Body of pancreas (tissue), 4 donors: ENCODE data around the gene AK2.

ENCODE experiments used
- CTCF ChIP-seq, 7 experiments: fragments of 450-650 bp in 4 of 7; fragments of 200-600 bp in 3 of 7; sonication (generic) in 3 of 7; IDR thresholded peaks; one replicate each; pipeline ENCODE4 v1.5.1; 2016 to 2019; ENCODE audit warnings: antibody characterized with exemption in 7 of 7
- POLR2A ChIP-seq, 3 donors: fragments of 450-650 bp; IDR thresholded peaks; one replicate each; pipeline ENCODE4 v1.6.1; 2016; ENCODE audit warnings: antibody characterized with exemption in 3 of 3, mild to moderate bottlenecking in 2 of 3

DNA sequence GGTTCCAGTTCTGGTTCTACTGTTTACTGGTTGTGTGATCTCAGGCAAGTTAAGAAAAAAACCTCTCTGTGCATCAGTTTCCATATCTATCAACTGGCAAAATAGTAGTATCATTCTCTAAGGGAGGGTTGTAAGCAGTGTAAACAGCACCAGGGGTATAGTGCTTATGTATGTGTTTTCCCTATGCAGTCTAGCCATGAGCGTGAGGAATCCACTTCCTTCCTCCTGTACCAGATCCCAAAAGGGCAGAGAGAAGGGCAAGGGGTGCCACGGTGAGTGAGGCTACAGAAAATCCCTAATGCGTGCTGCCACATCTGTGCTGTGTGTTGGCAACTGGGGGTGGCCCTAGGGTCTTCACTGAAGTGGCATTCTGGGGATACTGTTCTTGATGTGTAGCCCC lies 53.7 kb downstream of the AK2 start:
- TF ChIP-seq CTCF (IDR thresholded peaks at IDR 0.05): no peak
- TF ChIP-seq POLR2A (IDR thresholded peaks at IDR 0.05): no peak
